Stimulated activated naive B cell treated with anti-CD40 and anti-IgM and Interleukin-4, amounts not matched to agents 10 μg/mL and 1 μg/mL and 100 μg/mL, for 72 hours (primary cell): ENCODE measurements around the gene FAM149A.

Source experiments
- ATAC-seq, 2 donors: fragments of 150-1000 bp; cut with Tn5 transposase; replicated peaks; 2 replicates each; pipeline ENCODE4 v1.10.0; 2021; ENCODE audit warnings: moderate library complexity in 1 of 2
- DNase-seq: peaks from one replicate; pipeline ENCODE4 v3.0.0; 2021
- H3K27ac Mint-ChIP-seq: one replicate; pipeline ENCODE4 v1.8.0; 2022; ENCODE audit warnings: mild to moderate bottlenecking, mixed read lengths
- H3K27me3 Mint-ChIP-seq, 2 donors: one replicate each; pipeline ENCODE4 v1.8.0; 2022; ENCODE audit warnings: mixed read lengths in 2 of 2
- H3K36me3 Mint-ChIP-seq, 2 donors: one replicate each; pipeline ENCODE4 v1.8.0; 2022; ENCODE audit warnings: mixed read lengths in 2 of 2, mild to moderate bottlenecking in 1 of 2
- H3K4me1 Mint-ChIP-seq, 2 donors: one replicate each; pipeline ENCODE4 v1.8.0; 2022; ENCODE audit warnings: mixed read lengths in 2 of 2, mild to moderate bottlenecking in 1 of 2
- H3K4me3 Mint-ChIP-seq, 2 donors: one replicate each; pipeline ENCODE4 v1.8.0; 2022; ENCODE audit warnings: mild to moderate bottlenecking in 2 of 2, mixed read lengths in 2 of 2, moderate library complexity in 1 of 2
- H3K9me3 Mint-ChIP-seq, 2 donors: one replicate each; pipeline ENCODE4 v1.8.0; 2022; ENCODE audit warnings: mixed read lengths in 2 of 2, mild to moderate bottlenecking in 1 of 2

Gene FAM149A

DNA sequence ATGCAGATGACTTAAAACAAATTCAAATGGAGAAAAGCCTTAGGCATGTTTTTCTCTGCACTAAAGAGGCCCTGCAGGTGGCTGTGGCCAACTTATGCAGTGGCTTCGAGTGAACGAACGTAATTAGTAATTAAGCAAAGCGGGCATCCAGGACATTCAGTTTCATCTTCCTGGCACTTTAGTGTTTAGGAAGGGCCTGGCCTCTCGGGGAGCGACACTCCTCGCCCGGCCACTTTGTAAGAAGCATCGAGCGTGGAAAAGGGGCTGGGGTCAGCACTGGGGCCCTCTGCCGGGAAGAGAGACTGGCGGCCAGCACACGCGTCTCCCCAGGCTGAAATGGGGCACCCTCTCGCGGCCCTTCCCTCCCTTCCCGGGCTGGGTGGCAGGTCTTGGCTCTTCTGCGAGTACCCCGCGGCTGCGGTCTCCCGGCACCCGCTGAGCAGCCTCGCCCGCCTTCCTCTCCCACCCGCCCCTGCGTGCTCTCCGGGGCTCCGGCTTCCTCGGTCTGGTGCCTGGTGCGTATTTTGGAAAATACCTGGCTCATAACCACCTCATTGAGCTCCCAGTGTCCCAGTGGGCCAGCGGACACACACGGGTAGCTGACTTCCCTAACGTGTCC lies 86.2 kb downstream of the FAM149A start:
- ATAC-seq, result peak; percentile 47 to 52
- Mint-ChIP-seq H3K4me1 (peaks cover 7 to 24% of the 10 kb centered on the region in 2 donors), H3K36me3 (peaks cover 0 to 8% of the 10 kb centered on the region in 2 donors), H3K4me3 (peak overlapping the region; percentile 88 to 98), H3K27ac (peak overlapping the region; percentile 94), H3K27me3 (peaks cover 2 to 9% of the 10 kb centered on the region in 2 donors), H3K9me3 (no peaks in the 10 kb centered on the region)
- peak; percentile 39 for DNase-seq

- DNase-seq, result peak; percentile 87
- peaks cover 7 to 14% of the 10 kb centered on the region in 2 donors for H3K36me3 Mint-ChIP-seq
- peaks cover 7 to 24% of the 10 kb centered on the region in 2 donors for H3K4me1 Mint-ChIP-seq
- ATAC-seq, result peak; percentile 88 to 92
- peak within 1 kb of the TSS; percentile 94 for H3K27ac Mint-ChIP-seq
- H3K27me3 Mint-ChIP-seq, result peaks cover 0 to 2% of the 10 kb centered on the region in 2 donors
- no peaks in the 10 kb centered on the region for H3K9me3 Mint-ChIP-seq
- peak within 1 kb of the TSS; percentile 94 to 98 for H3K4me3 Mint-ChIP-seq
These were observed 86.9 kb downstream of the FAM149A start, which contains the start of gene CYP4V2 for GRCh38 chr4:186191200-186192065. Gene CYP4V2, plus strand, starts transcription at chr4:186191567. Its CDS starts 257 bp downstream, at chr4:186191824.

DNA sequence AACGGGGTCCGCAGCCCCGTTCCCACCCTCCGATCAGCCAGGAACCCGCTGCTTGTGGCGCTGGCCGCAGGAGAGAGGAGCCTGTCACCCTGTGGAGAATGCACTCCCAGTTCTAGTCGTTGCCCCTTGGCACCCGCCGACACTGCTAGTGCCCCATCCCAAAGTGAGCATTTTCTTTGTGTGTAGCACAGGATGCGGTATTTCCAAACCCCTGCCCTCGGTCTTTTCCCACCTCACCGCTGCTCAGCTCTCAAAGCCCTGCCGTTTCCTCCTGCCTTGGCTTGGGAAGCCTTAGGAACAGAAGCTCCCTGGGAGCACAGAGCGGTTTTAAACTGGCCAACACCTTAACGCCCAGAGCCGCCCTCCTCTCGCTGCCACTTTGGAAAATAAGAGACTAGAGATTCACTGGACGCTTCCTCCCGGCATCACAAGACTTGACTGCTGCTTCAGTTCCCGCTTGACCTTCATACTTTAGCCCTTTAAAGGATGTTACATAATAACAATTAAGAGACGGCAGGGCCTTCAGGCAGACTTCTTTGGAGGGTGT lies 87.6 kb downstream of the FAM149A start:
- H3K4me3 Mint-ChIP-seq, result peak overlapping the region; percentile 94 to 98
- peaks cover 7 to 24% of the 10 kb centered on the region in 2 donors for H3K4me1 Mint-ChIP-seq
- peak overlapping the region; percentile 92 for H3K27ac Mint-ChIP-seq
- no peaks in the 10 kb centered on the region for H3K9me3 Mint-ChIP-seq
- no peaks in the 10 kb centered on the region for H3K27me3 Mint-ChIP-seq
- DNase-seq, result no peak
- peak; percentile 10 to 15 for ATAC-seq
- H3K36me3 Mint-ChIP-seq, result peaks cover 10 to 19% of the 10 kb centered on the region in 2 donors

DNA sequence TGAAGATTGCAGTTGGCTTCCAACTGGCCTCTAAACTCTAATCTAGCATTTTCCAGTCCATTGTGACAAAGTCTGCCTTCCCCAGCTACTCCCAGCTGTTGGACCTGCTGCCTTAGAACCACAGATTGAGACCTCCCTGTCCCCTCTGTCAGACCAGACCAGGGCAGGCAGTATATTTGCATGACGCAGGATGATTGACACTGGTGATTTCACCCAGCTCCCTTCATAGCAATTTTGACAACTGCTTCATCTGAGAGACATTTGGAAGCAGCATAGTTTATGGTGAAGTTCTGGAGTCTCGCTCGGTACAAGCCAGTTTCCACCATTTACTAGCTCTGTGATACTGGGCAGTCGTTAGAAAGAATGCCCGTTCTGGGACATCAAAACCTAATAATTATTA lies 89.3 kb downstream of the FAM149A start:
- Mint-ChIP-seq H3K9me3 (no peaks in the 10 kb centered on the region), H3K4me1 (peaks cover 7 to 24% of the 10 kb centered on the region in 2 donors), H3K4me3 (no peak overlapping the region), H3K27me3 (no peaks in the 10 kb centered on the region), H3K27ac (no peak overlapping the region), H3K36me3 (peaks cover 12 to 22% of the 10 kb centered on the region in 2 donors)
- ATAC-seq (no peak), DNase-seq (no peak)

DNA sequence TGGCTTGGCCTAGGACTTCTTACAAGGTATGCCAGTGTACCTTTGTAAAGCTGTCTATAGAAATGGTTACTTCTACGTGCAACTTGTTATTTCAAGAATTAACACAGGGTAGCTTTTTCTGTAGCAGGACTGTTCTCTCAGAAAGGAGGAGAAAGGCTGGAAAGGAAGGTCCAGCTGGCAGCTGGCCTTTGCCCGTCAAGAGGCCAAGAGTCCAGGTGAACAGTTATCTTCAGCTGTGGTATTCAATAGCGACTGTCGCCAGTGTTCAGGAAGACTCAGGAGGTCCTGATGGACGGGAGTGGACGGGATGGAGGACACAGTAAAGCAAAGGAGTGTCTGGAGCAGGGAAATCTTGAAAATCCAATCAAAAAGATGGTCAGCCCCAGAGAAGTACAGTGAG lies 91.6 kb downstream of the FAM149A start:
- Mint-ChIP-seq H3K27me3 (no peaks in the 10 kb centered on the region), H3K4me1 (peaks cover 2 to 12% of the 10 kb centered on the region in 2 donors), H3K27ac (peak overlapping the region; percentile 62), H3K36me3 (peaks cover 14 to 22% of the 10 kb centered on the region in 2 donors), H3K9me3 (no peaks in the 10 kb centered on the region), H3K4me3 (no peak overlapping the region)
- ATAC-seq, result no peak
- DNase-seq, result no peak

GRCh38 chr4:186200516-186200915 lies 96.0 kb downstream of the FAM149A start:
- H3K27ac Mint-ChIP-seq, result no peak overlapping the region

GRCh38 chr4:186201010-186201409 lies 96.5 kb downstream of the FAM149A start:
- H3K4me3 Mint-ChIP-seq, result no peak overlapping the region
- H3K27ac Mint-ChIP-seq, result no peak overlapping the region
- DNase-seq (no peak), ATAC-seq (no peak)
- peaks cover 11 to 12% of the 10 kb centered on the region in 2 donors for H3K36me3 Mint-ChIP-seq
- H3K4me1 Mint-ChIP-seq, result peaks cover 6 to 25% of the 10 kb centered on the region in 2 donors
- no peaks in the 10 kb centered on the region for H3K27me3 Mint-ChIP-seq
- H3K9me3 Mint-ChIP-seq, result no peaks in the 10 kb centered on the region

More at GRCh38 chr4:186200516-186200915, 96.0 kb downstream of the FAM149A start:
- Mint-ChIP-seq H3K4me3 (no peak overlapping the region), H3K9me3 (no peaks in the 10 kb centered on the region), H3K27me3 (no peaks in the 10 kb centered on the region), H3K36me3 (peaks cover 14 to 15% of the 10 kb centered on the region in 2 donors), H3K4me1 (peaks cover 6 to 22% of the 10 kb centered on the region in 2 donors)
- no peak for DNase-seq
- no peak for ATAC-seq

DNA sequence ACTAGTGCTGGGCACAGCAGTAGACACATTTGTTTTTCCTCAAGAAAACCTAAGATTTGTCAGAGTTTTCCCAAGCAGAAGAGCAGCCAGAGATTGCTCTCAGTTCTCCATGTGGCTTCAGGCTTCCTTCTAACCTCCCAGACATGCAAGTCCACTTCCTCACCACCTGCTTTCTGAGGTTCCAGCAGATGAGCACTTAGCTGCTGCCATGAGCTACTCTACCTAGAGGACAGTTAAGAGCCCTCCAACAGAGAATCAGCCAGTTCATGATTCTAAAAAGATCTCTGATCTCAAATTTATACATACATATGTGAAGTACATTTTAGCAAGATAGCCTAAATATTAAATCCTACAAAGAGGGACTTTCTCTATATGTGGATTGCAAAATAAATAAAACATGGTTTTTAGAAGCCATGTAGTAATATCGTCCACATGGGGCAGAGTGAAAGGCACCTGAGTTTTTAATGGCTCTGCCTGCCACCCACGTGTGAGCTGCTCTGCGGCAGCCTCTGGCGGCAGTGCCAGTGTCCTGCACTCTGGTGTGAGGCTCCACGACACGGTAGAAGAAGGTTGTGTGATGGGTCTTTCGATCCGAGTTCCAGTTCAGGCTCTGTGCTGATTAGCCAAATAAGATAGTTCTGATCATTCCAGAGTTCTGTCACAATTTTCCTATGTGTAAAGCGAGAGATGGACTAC lies 97.2 kb downstream of the FAM149A start:
- ATAC-seq (peak; percentile 89 to 98), DNase-seq (peak; percentile 55)
- peaks cover 6 to 7% of the 10 kb centered on the region in 2 donors for H3K36me3 Mint-ChIP-seq
- peak overlapping the region; percentile 68 for H3K27ac Mint-ChIP-seq
- no peaks in the 10 kb centered on the region for H3K9me3 Mint-ChIP-seq
- peak overlapping the region; percentile 2 to 39 for H3K4me3 Mint-ChIP-seq
- no peaks in the 10 kb centered on the region for H3K27me3 Mint-ChIP-seq
- H3K4me1 Mint-ChIP-seq, result peaks cover 6 to 27% of the 10 kb centered on the region in 2 donors

DNA sequence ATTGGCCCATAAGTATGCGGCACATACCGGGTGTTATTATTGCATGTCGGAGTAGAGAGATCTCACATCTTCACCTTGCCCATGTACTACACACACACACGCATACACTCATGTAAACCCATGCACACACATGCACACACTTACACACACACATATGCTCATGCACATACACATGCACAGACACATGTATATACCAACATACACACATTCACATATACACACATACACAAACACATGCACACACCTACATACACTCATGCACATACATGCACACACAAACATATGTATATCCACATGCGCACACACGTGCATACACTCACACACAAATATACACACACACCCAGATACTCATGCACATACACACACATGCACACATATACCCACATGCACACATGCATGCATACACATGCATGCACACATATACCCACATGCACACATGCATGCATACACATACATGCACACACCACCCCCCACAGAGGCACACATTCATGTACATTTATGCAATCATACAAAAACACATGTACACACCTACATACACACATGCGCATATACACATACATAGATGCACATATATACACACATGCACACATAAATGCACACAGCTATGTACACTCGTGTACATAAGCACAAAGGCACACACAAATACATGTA lies 98.1 kb downstream of the FAM149A start:
- peaks cover 6 to 27% of the 10 kb centered on the region in 2 donors for H3K4me1 Mint-ChIP-seq
- peak overlapping the region in 1 of 2 donors; percentile 14 for H3K4me3 Mint-ChIP-seq
- ATAC-seq (no peak), DNase-seq (no peak)
- peaks cover 0 to 2% of the 10 kb centered on the region in 2 donors for H3K36me3 Mint-ChIP-seq
- H3K9me3 Mint-ChIP-seq, result no peaks in the 10 kb centered on the region
- no peaks in the 10 kb centered on the region for H3K27me3 Mint-ChIP-seq
- no peak overlapping the region for H3K27ac Mint-ChIP-seq

- H3K27ac Mint-ChIP-seq, result no peak overlapping the region
- peaks cover 6 to 27% of the 10 kb centered on the region in 2 donors for H3K4me1 Mint-ChIP-seq
- peaks cover under 1 to 2% of the 10 kb centered on the region in 2 donors for H3K36me3 Mint-ChIP-seq
- peak overlapping the region in 1 of 2 donors; percentile 85 for H3K4me3 Mint-ChIP-seq
- DNase-seq (no peak), ATAC-seq (peak in 1 of 2 donors; percentile 35)
- H3K27me3 Mint-ChIP-seq, result no peaks in the 10 kb centered on the region
- no peaks in the 10 kb centered on the region for H3K9me3 Mint-ChIP-seq
These were observed 98.9 kb downstream of the FAM149A start for GRCh38 chr4:186203406-186203805.

DNA sequence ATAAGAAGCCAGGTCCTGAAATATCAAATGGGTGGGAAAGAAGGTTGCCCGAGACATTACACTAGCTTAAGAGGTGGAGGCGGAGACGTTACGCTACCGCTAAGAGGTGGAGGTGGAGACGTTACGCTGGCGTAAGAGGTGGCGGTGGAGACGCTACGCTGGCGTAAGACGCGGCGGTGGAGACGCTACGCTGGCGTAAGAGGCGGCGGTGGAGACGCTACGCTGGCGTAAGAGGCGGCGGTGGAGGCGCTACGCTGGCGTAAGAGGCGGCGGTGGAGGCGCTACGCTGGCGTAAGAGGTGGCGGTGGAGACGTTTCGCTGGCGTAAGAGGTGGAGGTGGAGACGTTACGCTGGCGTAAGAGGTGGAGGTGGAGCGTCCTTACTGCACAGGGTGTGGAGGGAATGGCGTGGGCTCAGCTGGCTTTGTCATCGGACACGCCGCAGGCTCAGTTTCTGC lies 99.6 kb downstream of the FAM149A start:
- peak overlapping the region; percentile 88 for H3K27ac Mint-ChIP-seq
- ATAC-seq, result peak in 1 of 2 donors; percentile 75
- DNase-seq, result peak; percentile 84
- peaks cover 7 to 8% of the 10 kb centered on the region in 2 donors for H3K36me3 Mint-ChIP-seq
- peak overlapping the region in 1 of 2 donors; percentile 85 for H3K4me3 Mint-ChIP-seq
- H3K27me3 Mint-ChIP-seq, result no peaks in the 10 kb centered on the region
- H3K9me3 Mint-ChIP-seq, result peaks cover 5 to 6% of the 10 kb centered on the region in 2 donors
- H3K4me1 Mint-ChIP-seq, result peaks cover 6 to 27% of the 10 kb centered on the region in 2 donors

- Mint-ChIP-seq H3K36me3 (peaks cover 11 to 13% of the 10 kb centered on the region in 2 donors), H3K4me3 (peak overlapping the region in 1 of 2 donors; percentile 85), H3K9me3 (peaks cover 6 to 7% of the 10 kb centered on the region in 2 donors), H3K4me1 (peaks cover 6 to 27% of the 10 kb centered on the region in 2 donors), H3K27ac (peak overlapping the region; percentile 88), H3K27me3 (no peaks in the 10 kb centered on the region)
- DNase-seq (no peak), ATAC-seq (no peak)
These were observed 100.2 kb downstream of the FAM149A start for GRCh38 chr4:186204686-186205085.

GRCh38 chr4:186205156-186205555 lies 100.7 kb downstream of the FAM149A start:
- H3K9me3 Mint-ChIP-seq, result peaks cover 6 to 7% of the 10 kb centered on the region in 2 donors
- peak overlapping the region in 1 of 2 donors; percentile 11 for H3K4me3 Mint-ChIP-seq
- ATAC-seq, result no peak
- DNase-seq, result no peak
- peaks cover 6 to 27% of the 10 kb centered on the region in 2 donors for H3K4me1 Mint-ChIP-seq
- peaks cover 12 to 15% of the 10 kb centered on the region in 2 donors for H3K36me3 Mint-ChIP-seq
- no peaks in the 10 kb centered on the region for H3K27me3 Mint-ChIP-seq
- peak overlapping the region; percentile 7 for H3K27ac Mint-ChIP-seq
